ENCODE results near the gene ANO7.

- TF ChIP-seq POLR2A (IDR thresholded peaks at IDR 0.05): no peak
- no peak for TF ChIP-seq CTCF (IDR thresholded peaks at IDR 0.05)
Observed at GRCh38 chr2:241193271-241193670, 4.8 kb downstream of the ANO7 start.
